ENCODE data around the gene PANK2. TPM values are rescaled to one million over a fixed set of nuclear protein-coding genes. Genes with fewer than 3 reads are reported as not detected.

The PANK2 gene
- total RNA-seq, 2 experiments from 2014 or later: 47.6 to 50.3 TPM

DNA sequence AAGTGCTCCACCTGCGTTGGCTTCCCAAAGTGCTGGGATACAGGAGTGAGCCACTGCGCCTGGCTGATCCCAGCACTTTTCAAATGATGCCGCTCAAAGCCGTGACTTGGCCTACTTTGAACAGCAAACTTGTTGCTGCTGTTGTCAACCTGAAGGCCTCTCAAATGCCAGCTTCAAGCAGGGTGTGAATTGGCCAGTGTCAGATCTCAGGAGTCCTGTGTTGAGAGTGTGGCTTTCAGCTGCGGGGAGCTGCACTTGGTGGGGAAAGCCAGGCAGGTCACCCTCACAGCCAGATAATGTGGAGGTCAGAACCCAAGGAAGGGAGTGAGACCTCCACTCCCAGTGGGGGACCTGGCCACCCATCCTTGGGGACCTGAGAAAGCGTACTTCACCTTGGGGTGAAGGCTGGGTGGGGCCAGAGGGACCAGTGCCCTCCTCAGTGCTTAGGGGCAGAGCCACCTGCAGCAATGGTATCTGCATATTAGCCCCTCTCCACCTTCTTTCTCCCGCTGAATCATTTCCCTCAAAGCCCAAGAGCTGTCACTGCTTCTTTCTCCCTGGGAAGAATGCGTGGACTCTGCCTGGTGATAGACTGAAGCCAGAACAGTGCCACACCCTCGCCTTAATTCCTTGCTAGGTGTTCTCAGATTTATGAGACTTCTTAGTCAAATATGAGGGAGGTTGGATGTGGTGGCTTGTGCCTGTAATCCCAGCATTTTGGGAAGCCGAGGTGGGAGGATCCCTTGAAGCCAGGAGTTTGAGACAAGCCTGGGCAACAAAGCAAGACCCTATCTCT, 19.1 kb upstream of the PANK2 start:
- no peak for TF ChIP-seq CTCF (IDR thresholded peaks at IDR 0.05)
- Mint-ChIP-seq H3K9me3 (no peaks in the 10 kb centered on the region), H3K27ac (no peak overlapping the region), H3K4me1 (ENCODE audit: low read depth) (no peaks in the 10 kb centered on the region), H3K36me3 (ENCODE audit: low read depth) (peaks cover 15% of the 10 kb centered on the region), H3K4me3 (no peak overlapping the region), H3K27me3 (no peaks in the 10 kb centered on the region)
- intact Hi-C loops (cut with micrococcal nuclease): no loop called here
- DNase-seq: no peak
- no peak for ATAC-seq
- CTCF ChIA-PET: interaction anchor here (2.6 kb wide), 1 partner anchor 15 kb away, joined by 9 read pairs; no protein-coding TSS in a partner anchor
- POLR2A ChIA-PET: no interaction called here

DNA sequence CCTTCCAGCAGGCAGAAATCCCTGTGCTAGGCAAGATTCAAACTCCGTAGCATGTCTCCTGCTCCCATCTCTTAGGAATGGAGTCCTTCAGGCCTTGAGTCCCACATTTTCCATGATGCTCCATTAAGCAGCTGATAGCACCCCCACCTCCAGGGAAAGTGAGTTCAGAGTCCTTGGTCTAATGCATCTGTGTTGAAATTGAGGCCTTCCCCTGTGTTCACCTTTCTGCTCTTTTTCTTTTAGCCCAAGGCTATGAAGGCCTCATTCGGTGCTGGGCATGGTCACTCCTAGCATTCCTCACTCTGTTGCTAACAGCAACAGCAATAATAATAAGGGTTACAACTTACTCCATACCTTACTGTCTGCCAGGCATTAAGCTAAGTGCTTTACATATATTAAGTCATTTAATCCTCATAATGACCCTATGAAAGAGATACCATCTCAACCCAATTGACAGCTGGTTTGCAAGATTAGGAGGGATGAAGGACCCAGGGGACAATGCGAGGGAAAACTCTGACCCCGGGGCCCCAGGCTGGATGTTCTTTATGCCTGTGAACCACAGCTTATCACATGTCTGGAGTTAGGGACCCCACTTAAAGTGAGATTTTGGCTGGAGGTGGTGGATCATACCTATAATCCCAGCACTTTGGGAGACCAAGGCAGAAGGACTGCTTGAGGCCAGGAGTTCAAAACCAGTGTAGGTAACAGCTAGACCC, 17.5 kb upstream of the PANK2 start:
- no peaks in the 10 kb centered on the region for H3K9me3 Mint-ChIP-seq
- H3K4me3 Mint-ChIP-seq: no peak overlapping the region
- intact Hi-C loops (cut with micrococcal nuclease): no loop called here
- POLR2A ChIA-PET: interaction anchor here (0.6 kb wide), 2 partner anchors 129 to 891 kb away, joined by 3 read pairs; no protein-coding TSS in a partner anchor
- DNase-seq (no peak), ATAC-seq (no peak)
- CTCF ChIA-PET: interaction anchor here (2.6 kb wide), 1 partner anchor 16 kb away, joined by 9 read pairs; no protein-coding TSS in a partner anchor
- H3K4me1 Mint-ChIP-seq (ENCODE audit: low read depth): peaks cover 2% of the 10 kb centered on the region
- TF ChIP-seq CTCF (IDR thresholded peaks at IDR 0.05): no peak
- peaks cover 13% of the 10 kb centered on the region for H3K36me3 Mint-ChIP-seq (ENCODE audit: low read depth)
- H3K27me3 Mint-ChIP-seq: no peaks in the 10 kb centered on the region
- H3K27ac Mint-ChIP-seq: no peak overlapping the region

DNA sequence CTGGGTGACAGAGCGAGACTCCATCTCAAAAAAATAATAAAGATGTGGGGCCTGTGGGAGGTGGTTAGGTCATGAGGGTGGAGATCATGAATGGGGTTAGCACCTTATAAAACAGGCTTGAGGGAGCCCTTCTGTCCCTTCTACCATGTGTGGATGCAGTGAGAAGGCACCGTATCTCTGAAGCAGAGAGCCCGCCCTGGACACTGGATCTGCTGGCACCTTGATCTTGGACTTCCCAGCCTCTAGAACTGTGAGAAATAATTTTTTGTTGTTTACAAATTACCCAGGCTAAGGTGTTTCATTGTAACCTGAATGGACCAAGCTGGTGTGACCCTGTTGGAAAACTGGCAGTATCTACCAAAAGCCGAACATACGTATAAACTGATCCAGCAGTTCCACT, 15.7 kb upstream of the PANK2 start:
- no peak overlapping the region for H3K27ac Mint-ChIP-seq

DNA sequence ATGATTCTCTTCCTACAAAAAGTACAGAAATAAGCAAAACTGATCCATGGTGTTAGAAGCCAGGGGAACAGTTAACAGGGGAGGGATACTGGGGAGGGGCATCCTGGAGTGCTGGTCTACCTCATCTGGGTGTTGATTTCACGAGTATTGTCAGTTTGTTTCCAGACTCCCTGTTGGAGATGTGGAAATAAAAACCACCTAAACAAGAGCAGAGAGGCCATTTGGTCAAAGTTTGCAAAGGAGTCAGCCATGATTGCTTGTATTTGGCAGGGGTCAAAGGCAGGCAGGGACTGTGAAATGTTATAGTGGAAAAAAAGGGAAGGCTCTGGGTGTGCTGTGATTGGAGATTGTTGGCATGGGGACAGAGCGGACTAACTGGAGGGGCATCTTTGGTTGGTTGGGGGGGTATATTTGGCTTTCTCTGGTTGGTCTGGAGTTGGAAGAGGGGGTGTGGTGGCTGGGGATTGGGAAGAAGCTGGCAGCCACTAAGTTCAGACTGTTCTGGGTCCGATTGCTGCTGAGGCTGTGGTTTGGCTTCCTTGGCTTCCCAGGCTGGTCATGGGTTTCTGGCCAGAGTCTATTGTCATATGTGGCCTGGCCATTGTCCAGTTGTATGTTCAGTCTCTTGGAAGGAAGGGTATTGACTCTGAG, 14.9 kb upstream of the PANK2 start:
- H3K27me3 Mint-ChIP-seq: no peaks in the 10 kb centered on the region
- TF ChIP-seq CTCF (IDR thresholded peaks at IDR 0.05): no peak
- no peaks in the 10 kb centered on the region for H3K9me3 Mint-ChIP-seq
- no peak overlapping the region for H3K4me3 Mint-ChIP-seq
- intact Hi-C loops (cut with micrococcal nuclease): no loop called here
- peaks cover 2% of the 10 kb centered on the region for H3K4me1 Mint-ChIP-seq (ENCODE audit: low read depth)
- ChIA-PET CTCF (interaction anchor here (0.6 to 1.3 kb wide), 3 partner anchors 37 to 163 kb away, joined by 3 to 7 read pairs (median 3); no protein-coding TSS in a partner anchor), POLR2A (no interaction called here)
- DNase-seq (no peak), ATAC-seq (no peak)
- peaks cover 13% of the 10 kb centered on the region for H3K36me3 Mint-ChIP-seq (ENCODE audit: low read depth)
- no peak overlapping the region for H3K27ac Mint-ChIP-seq

More for the DNA sequence above, 15.7 kb upstream of the PANK2 start:
- no peak for TF ChIP-seq CTCF (IDR thresholded peaks at IDR 0.05)
- intact Hi-C loops (cut with micrococcal nuclease): no loop called here
- H3K36me3 Mint-ChIP-seq (ENCODE audit: low read depth): peaks cover 13% of the 10 kb centered on the region
- H3K27me3 Mint-ChIP-seq: no peaks in the 10 kb centered on the region
- no peak overlapping the region for H3K4me3 Mint-ChIP-seq
- peaks cover 2% of the 10 kb centered on the region for H3K4me1 Mint-ChIP-seq (ENCODE audit: low read depth)
- DNase-seq (no peak), ATAC-seq (no peak)
- CTCF ChIA-PET: no interaction called here
- no peaks in the 10 kb centered on the region for H3K9me3 Mint-ChIP-seq
- POLR2A ChIA-PET: no interaction called here
